ENCODE measurements around the gene SLC6A15.

The SLC6A15 gene

GRCh38 chr12:84891106-84891838 is 21.3 kb downstream of the SLC6A15 start:
- no peaks in the 10 kb centered on the region for H3K4me1 ChIP-seq (ENCODE audit: control insufficient read depth in 1 of 2, insufficient read depth in 1 of 2, low read depth in 1 of 2, low read length in 1 of 2)
- H3K4me3 ChIP-seq (ENCODE audit: low read depth in 1 of 2, low read length in 1 of 2): no peak overlapping the region
- TF ChIP-seq CTCF (IDR thresholded peaks at IDR 0.05): no peak
- no peaks in the 10 kb centered on the region for H3K36me3 ChIP-seq
- H3K27me3 ChIP-seq: no peaks in the 10 kb centered on the region
- no peak overlapping the region for H3K27ac ChIP-seq
- H3K9me3 ChIP-seq: no peaks in the 10 kb centered on the region

GRCh38 chr12:84889818-84890217 is 22.8 kb downstream of the SLC6A15 start:
- no peaks in the 10 kb centered on the region for H3K4me1 ChIP-seq (ENCODE audit: control insufficient read depth in 1 of 2, insufficient read depth in 1 of 2, low read depth in 1 of 2, low read length in 1 of 2)
- H3K9me3 ChIP-seq: no peaks in the 10 kb centered on the region
- no peak overlapping the region for H3K27ac ChIP-seq
- H3K4me3 ChIP-seq (ENCODE audit: low read depth in 1 of 2, low read length in 1 of 2): no peak overlapping the region
- H3K27me3 ChIP-seq: no peaks in the 10 kb centered on the region
- H3K36me3 ChIP-seq: no peaks in the 10 kb centered on the region
- no peak for TF ChIP-seq CTCF (IDR thresholded peaks at IDR 0.05)

GRCh38 chr12:84888861-84889260 is 23.7 kb downstream of the SLC6A15 start:
- Histone ChIP-seq H3K27ac (no peak overlapping the region), H3K27me3 (no peaks in the 10 kb centered on the region), H3K4me3 (ENCODE audit: low read depth in 1 of 2, low read length in 1 of 2) (no peak overlapping the region), H3K36me3 (no peaks in the 10 kb centered on the region), H3K4me1 (ENCODE audit: control insufficient read depth in 1 of 2, insufficient read depth in 1 of 2, low read depth in 1 of 2, low read length in 1 of 2) (no peaks in the 10 kb centered on the region), H3K9me3 (no peaks in the 10 kb centered on the region)
- no peak for TF ChIP-seq CTCF (IDR thresholded peaks at IDR 0.05)

- no peak for TF ChIP-seq CTCF (IDR thresholded peaks at IDR 0.05)
- Histone ChIP-seq H3K27me3 (no peaks in the 10 kb centered on the region), H3K27ac (no peak overlapping the region), H3K36me3 (no peaks in the 10 kb centered on the region), H3K9me3 (no peaks in the 10 kb centered on the region), H3K4me3 (ENCODE audit: low read depth in 1 of 2, low read length in 1 of 2) (no peak overlapping the region), H3K4me1 (ENCODE audit: control insufficient read depth in 1 of 2, insufficient read depth in 1 of 2, low read depth in 1 of 2, low read length in 1 of 2) (no peaks in the 10 kb centered on the region)
These were observed 35.3 kb downstream of the SLC6A15 start for GRCh38 chr12:84877340-84877739.

- Histone ChIP-seq H3K4me3 (ENCODE audit: low read depth in 1 of 2, low read length in 1 of 2) (no peak overlapping the region), H3K36me3 (no peaks in the 10 kb centered on the region), H3K4me1 (ENCODE audit: control insufficient read depth in 1 of 2, insufficient read depth in 1 of 2, low read depth in 1 of 2, low read length in 1 of 2) (no peaks in the 10 kb centered on the region), H3K27me3 (no peaks in the 10 kb centered on the region), H3K9me3 (no peaks in the 10 kb centered on the region), H3K27ac (no peak overlapping the region)
- no peak for TF ChIP-seq CTCF (IDR thresholded peaks at IDR 0.05)
These were observed 37.4 kb downstream of the SLC6A15 start for GRCh38 chr12:84875241-84875640.

Data from neutrophil (primary cell).